HFFc6 (cell line): ENCODE measurements around the gene TTYH2. TPM values are rescaled to one million over a fixed set of nuclear protein-coding genes. Genes with fewer than 3 reads are reported as not detected.
A peak's percentile ranks its signal among the peaks of the same experiment; 100 is the strongest.

Experiments
- DNase-seq: peaks from one replicate; pipeline ENCODE4 v3.0.0-alpha.2; 2018
- H3K27ac Mint-ChIP-seq: 2 replicates; pipeline ENCODE4 v1.8.0; 2020; ENCODE audit warnings: mild to moderate bottlenecking, mixed read lengths
- H3K27me3 Mint-ChIP-seq: 2 replicates; pipeline ENCODE4 v1.8.0; 2021; ENCODE audit warnings: mild to moderate bottlenecking, moderate library complexity, mixed read lengths; ENCODE audit not compliant: insufficient read depth
- H3K36me3 Mint-ChIP-seq: 2 replicates; pipeline ENCODE4 v1.8.0; 2021; ENCODE audit warnings: low read depth, mixed read lengths
- H3K4me1 Mint-ChIP-seq: 2 replicates; pipeline ENCODE4 v1.8.0; 2020; ENCODE audit warnings: low read depth, mixed read lengths
- H3K4me3 Mint-ChIP-seq: 2 replicates; pipeline ENCODE4 v1.8.0; 2020; ENCODE audit warnings: mild to moderate bottlenecking, moderate library complexity, mixed read lengths
- H3K9me3 Mint-ChIP-seq: 2 replicates; pipeline ENCODE4 v1.8.0; 2020; ENCODE audit warnings: mild to moderate bottlenecking, mixed read lengths
- CTCF ChIP-seq: fragments of 200-600 bp; sonication (generic); IDR thresholded peaks from 2 replicates; pipeline ENCODE4 v1.5.0; 2021; ENCODE audit warnings: antibody characterized with exemption, mild to moderate bottlenecking
- total RNA-seq, 6 experiments: library from RNA; stranded (reverse); fragmentation: NEBNext Ultra II Directional; extraction: Animal tissue kit (Norgen Biotek cat#: 25700); gene quantifications; 2 replicates in 1 of 6; 3 replicates in 5 of 6; pipeline ENCODE4 v1.2.3, GENCODE V29; 2021

Gene TTYH2
- total RNA-seq, 6 experiments from 2014 or later, result 1.2 to 2.7 (median 1.9) TPM

- peaks cover 3% of the 10 kb centered on the region; the same call in 1 of the 2 replicates for H3K9me3 Mint-ChIP-seq
- peak overlapping the region; percentile 100 for H3K4me3 Mint-ChIP-seq
- TF ChIP-seq CTCF, result no peak
- H3K27me3 Mint-ChIP-seq, result peaks cover 20% of the 10 kb centered on the region
- H3K4me1 Mint-ChIP-seq, result peaks cover 50% of the 10 kb centered on the region
- peaks cover 53% of the 10 kb centered on the region for H3K36me3 Mint-ChIP-seq
- no peak for DNase-seq
- H3K27ac Mint-ChIP-seq, result peak overlapping the region; percentile 100
Observed at GRCh38 chr17:74205274-74205673, 8.1 kb upstream of the TTYH2 start.

GRCh38 chr17:74206332-74206818 lies 7.0 kb upstream of the TTYH2 start:
- H3K27me3 Mint-ChIP-seq, result peaks cover 24% of the 10 kb centered on the region
- H3K9me3 Mint-ChIP-seq, result peaks cover 3% of the 10 kb centered on the region; the same call in 1 of the 2 replicates
- no peak for TF ChIP-seq CTCF
- no peak for DNase-seq
- H3K4me3 Mint-ChIP-seq, result peak overlapping the region; percentile 100
- H3K4me1 Mint-ChIP-seq, result peaks cover 58% of the 10 kb centered on the region
- H3K27ac Mint-ChIP-seq, result peak overlapping the region; percentile 59
- peaks cover 57% of the 10 kb centered on the region for H3K36me3 Mint-ChIP-seq

GRCh38 chr17:74210191-74211140 lies 2.9 kb upstream of the TTYH2 start:
- peak; percentile 98 for TF ChIP-seq CTCF

GRCh38 chr17:74211141-74211911 lies 2.0 kb upstream of the TTYH2 start:
- H3K27ac Mint-ChIP-seq, result peak overlapping the region; percentile 83
- peaks cover 61% of the 10 kb centered on the region for H3K4me1 Mint-ChIP-seq
- no peak for DNase-seq
- H3K4me3 Mint-ChIP-seq, result peak overlapping the region; percentile 91
- H3K36me3 Mint-ChIP-seq, result peaks cover 34% of the 10 kb centered on the region
- H3K9me3 Mint-ChIP-seq, result no peaks in the 10 kb centered on the region
- H3K27me3 Mint-ChIP-seq, result peaks cover 27% of the 10 kb centered on the region
- TF ChIP-seq CTCF, result no peak

More at GRCh38 chr17:74210191-74211140, 2.9 kb upstream of the TTYH2 start:
- DNase-seq, result peak; percentile 61
- H3K27ac Mint-ChIP-seq, result peak overlapping the region; percentile 83
- no peaks in the 10 kb centered on the region for H3K9me3 Mint-ChIP-seq
- H3K4me1 Mint-ChIP-seq, result peaks cover 70% of the 10 kb centered on the region
- peaks cover 23% of the 10 kb centered on the region for H3K27me3 Mint-ChIP-seq
- peaks cover 39% of the 10 kb centered on the region for H3K36me3 Mint-ChIP-seq
- H3K4me3 Mint-ChIP-seq, result no peak overlapping the region; the same call in 1 of the 2 replicates

- Mint-ChIP-seq H3K27me3 (peaks cover 27% of the 10 kb centered on the region), H3K27ac (peak overlapping the region; percentile 83), H3K4me1 (peaks cover 58% of the 10 kb centered on the region)
Observed at GRCh38 chr17:74211912-74212208, 1.5 kb upstream of the TTYH2 start.

More at GRCh38 chr17:74211912-74212208, 1.5 kb upstream of the TTYH2 start:
- Mint-ChIP-seq H3K36me3 (peaks cover 31% of the 10 kb centered on the region), H3K4me3 (peak overlapping the region; percentile 91), H3K9me3 (no peaks in the 10 kb centered on the region)
- DNase-seq, result no peak
- no peak for TF ChIP-seq CTCF
